Esophagus squamous epithelium (tissue), 5 donors: Measurements from ENCODE around the gene PLCD4. TPM values are rescaled to one million over a fixed set of nuclear protein-coding genes. Genes with fewer than 3 reads are reported as not detected.

ENCODE experiments used
- DNase-seq: peaks from one replicate; lab custom pipeline; 2025; lab: John Stamatoyannopoulos, UW
- H3K27ac ChIP-seq, 4 donors: fragments of 200-600 bp; sonication (generic); one replicate each; pipeline ENCODE4 v1.5.1; 2016 to 2019; ENCODE audit warnings: mild to moderate bottlenecking in 1 of 4
- H3K27me3 ChIP-seq, 4 donors: fragments of 200-600 bp; sonication (generic); 1 replicate in 3 of 4; 2 replicates in 1 of 4; pipeline versions ENCODE4 v1.5.1 to v1.6.0; 2017 to 2021; ENCODE audit warnings: antibody characterized with exemption in 1 of 4
- H3K36me3 ChIP-seq, 3 donors: fragments of 200-600 bp; sonication (generic); one replicate each; pipeline ENCODE4 v1.5.1; 2016 to 2019
- H3K4me1 ChIP-seq, 3 donors: fragments of 200-600 bp; sonication (generic); one replicate each; pipeline ENCODE4 v1.5.1; 2017 to 2019
- H3K4me3 ChIP-seq, 4 donors: fragments of 200-600 bp; sonication (generic); 1 replicate in 3 of 4; 2 replicates in 1 of 4; pipeline ENCODE4 v1.5.1; 2016 to 2019; ENCODE audit warnings: mild to moderate bottlenecking in 2 of 4, moderate library complexity in 1 of 4
- H3K9me3 ChIP-seq, 3 donors: fragments of 200-600 bp; sonication (generic); one replicate each; pipeline ENCODE4 v1.5.1; 2016 to 2019
- POLR2A ChIP-seq, 4 donors: fragments of 450-650 bp; IDR thresholded peaks; one replicate each; pipeline ENCODE4 v1.6.1; 2017; ENCODE audit warnings: antibody characterized with exemption in 4 of 4, mild to moderate bottlenecking in 4 of 4, moderate library complexity in 3 of 4
- WGBS, 2 donors: methylation state at CpG; one replicate each; pipeline ENCODE4 v1.1.5; 2018; 5-methylcytosine and 5-hydroxymethylcytosine counted together
- intact Hi-C: fragments of 100-400 bp; cut with DNase I; formaldehyde crosslinking; loops from one replicate; pipeline ENCODE4 v1.15.0; 2022
- total RNA-seq, 4 donors: library from RNA; depleted of rRNA; stranded (reverse); fragments of >200 nt; gene quantifications; one replicate each; pipeline ENCODE4 v1.1.0, GENCODE V29; 2016
- TF ChIP-seq, protein P1 (sequence below), 6 experiments: fragments of 450-650 bp in 4 of 6; fragments of 200-600 bp in 2 of 6; sonication (generic) in 2 of 6; IDR thresholded peaks; one replicate each; pipeline ENCODE4 v1.5.1; 2016 to 2019; ENCODE audit warnings: antibody characterized with exemption in 6 of 6, mild to moderate bottlenecking in 4 of 6, moderate library complexity in 4 of 6
- donor health status: DM: yes; HTN: yes; CAD: no.

Gene PLCD4
- total RNA-seq, 4 donors from 2014 or later: 2.7 to 7.1 (median 4.0) TPM

DNA sequence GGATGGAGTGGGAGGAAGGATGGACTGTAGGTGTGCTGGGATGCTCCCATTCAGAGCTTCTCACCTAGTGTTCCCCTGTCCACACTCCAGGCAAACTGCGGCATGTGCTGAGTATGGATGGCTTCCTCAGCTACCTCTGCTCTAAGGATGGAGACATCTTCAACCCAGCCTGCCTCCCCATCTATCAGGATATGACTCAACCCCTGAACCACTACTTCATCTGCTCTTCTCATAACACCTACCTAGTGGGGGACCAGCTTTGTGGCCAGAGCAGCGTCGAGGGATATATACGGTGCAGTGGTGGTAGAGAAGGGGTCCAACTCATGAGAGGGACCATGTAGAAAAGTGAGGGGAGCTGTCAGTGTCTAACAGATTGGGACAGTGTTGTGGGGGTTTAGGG is 20.2 kb downstream of the PLCD4 start:
- intact Hi-C loops: no loop called here
- no peak for DNase-seq
- H3K27me3 ChIP-seq: no peaks in the 10 kb centered on the region
- no peak overlapping the region for H3K4me3 ChIP-seq
- H3K4me1 ChIP-seq: no peaks in the 10 kb centered on the region
- WGBS, 2 donors: 83 to 100% methylated on average over 1 to 4 of the region's 4 CpGs
- H3K9me3 ChIP-seq: no peaks in the 10 kb centered on the region
- H3K36me3 ChIP-seq: peaks cover 0 to 6% (median 0%) of the 10 kb centered on the region in 3 donors
- no peak overlapping the region for H3K27ac ChIP-seq
- no peak for TF ChIP-seq POLR2A (IDR thresholded peaks at IDR 0.05)
- TF ChIP-seq, protein P1, sequence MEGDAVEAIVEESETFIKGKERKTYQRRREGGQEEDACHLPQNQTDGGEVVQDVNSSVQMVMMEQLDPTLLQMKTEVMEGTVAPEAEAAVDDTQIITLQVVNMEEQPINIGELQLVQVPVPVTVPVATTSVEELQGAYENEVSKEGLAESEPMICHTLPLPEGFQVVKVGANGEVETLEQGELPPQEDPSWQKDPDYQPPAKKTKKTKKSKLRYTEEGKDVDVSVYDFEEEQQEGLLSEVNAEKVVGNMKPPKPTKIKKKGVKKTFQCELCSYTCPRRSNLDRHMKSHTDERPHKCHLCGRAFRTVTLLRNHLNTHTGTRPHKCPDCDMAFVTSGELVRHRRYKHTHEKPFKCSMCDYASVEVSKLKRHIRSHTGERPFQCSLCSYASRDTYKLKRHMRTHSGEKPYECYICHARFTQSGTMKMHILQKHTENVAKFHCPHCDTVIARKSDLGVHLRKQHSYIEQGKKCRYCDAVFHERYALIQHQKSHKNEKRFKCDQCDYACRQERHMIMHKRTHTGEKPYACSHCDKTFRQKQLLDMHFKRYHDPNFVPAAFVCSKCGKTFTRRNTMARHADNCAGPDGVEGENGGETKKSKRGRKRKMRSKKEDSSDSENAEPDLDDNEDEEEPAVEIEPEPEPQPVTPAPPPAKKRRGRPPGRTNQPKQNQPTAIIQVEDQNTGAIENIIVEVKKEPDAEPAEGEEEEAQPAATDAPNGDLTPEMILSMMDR (IDR thresholded peaks at IDR 0.05): no peak

DNA sequence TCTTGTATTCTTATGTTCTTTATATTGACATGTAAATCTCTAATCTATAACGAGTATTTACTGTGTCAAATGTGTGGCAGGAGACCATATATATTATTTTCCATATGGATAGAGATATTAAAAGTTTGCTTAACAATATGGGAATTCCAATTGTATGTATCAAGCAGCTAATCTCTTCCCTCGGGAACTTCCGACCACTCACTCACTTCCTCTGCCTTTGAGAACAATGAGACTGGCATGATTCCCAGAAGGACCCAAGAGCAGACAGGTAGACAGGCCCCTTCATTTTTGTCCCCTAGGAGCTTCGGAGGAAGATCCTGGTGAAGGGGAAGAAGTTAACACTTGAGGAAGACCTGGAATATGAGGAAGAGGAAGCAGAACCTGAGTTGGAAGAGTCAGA is 24.1 kb downstream of the PLCD4 start:
- TF ChIP-seq, protein P1 (IDR thresholded peaks at IDR 0.05): no peak
- TF ChIP-seq POLR2A (IDR thresholded peaks at IDR 0.05): no peak
- Histone ChIP-seq H3K27ac (no peak overlapping the region), H3K36me3 (peaks cover 9 to 45% (median 21%) of the 10 kb centered on the region in 3 donors), H3K9me3 (no peaks in the 10 kb centered on the region), H3K4me3 (no peak overlapping the region), H3K4me1 (no peaks in the 10 kb centered on the region), H3K27me3 (no peaks in the 10 kb centered on the region)
- intact Hi-C loops: no loop called here
- WGBS, 2 donors: 45 to 58% methylated on average over 3 to 4 of the region's 4 CpGs
- no peak for DNase-seq

DNA sequence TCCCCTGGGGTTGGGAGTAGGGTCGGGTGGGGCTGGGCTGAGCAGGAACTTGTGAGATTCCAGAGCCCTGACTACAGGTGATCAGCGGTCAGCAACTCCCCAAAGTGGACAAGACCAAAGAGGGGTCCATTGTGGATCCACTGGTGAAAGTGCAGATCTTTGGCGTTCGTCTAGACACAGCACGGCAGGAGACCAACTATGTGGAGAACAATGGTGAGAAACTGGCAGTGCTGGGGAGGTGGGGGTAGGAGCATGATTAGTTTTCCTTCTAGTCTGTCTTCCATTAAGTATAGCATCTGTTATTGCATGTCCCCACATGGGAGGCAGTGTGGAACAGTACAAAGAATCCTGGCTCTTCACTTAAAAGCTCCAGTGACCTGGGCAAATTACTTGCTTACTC is 28.0 kb downstream of the PLCD4 start:
- TF ChIP-seq, protein P1 (IDR thresholded peaks at IDR 0.05): no peak
- TF ChIP-seq POLR2A (IDR thresholded peaks at IDR 0.05): no peak
- Histone ChIP-seq H3K4me3 (no peak overlapping the region), H3K4me1 (no peaks in the 10 kb centered on the region), H3K27ac (no peak overlapping the region), H3K9me3 (no peaks in the 10 kb centered on the region), H3K36me3 (peaks cover 28 to 84% (median 50%) of the 10 kb centered on the region in 3 donors), H3K27me3 (no peaks in the 10 kb centered on the region)
- intact Hi-C loops: no loop called here
- WGBS, 2 donors: 95 to 97% methylated on average over 3 to 4 of the region's 5 CpGs
- DNase-seq: no peak

DNA sequence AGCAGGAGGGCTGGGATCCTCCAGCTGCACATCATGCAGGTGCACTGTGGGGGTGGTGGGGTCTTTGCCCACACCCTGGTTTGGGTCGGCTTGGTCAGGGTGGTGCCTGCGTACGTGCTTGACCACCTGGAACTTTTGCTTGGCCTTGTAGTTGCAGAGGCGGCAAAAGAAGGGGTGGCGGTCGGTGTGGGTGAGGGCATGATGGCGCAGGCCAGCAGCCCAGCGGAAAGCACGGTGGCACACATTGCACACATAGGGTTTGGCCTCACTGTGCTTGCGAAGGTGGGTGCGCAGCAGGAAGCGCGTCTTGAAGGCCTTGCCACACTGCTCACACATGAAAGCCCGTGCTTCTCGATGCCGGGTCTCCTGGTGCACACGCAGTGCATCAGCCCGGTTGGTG is 30.7 kb downstream of the PLCD4 start:
- no peak overlapping the region for H3K27ac ChIP-seq
- intact Hi-C loops: no loop called here
- H3K9me3 ChIP-seq: no peaks in the 10 kb centered on the region
- no peak overlapping the region for H3K4me3 ChIP-seq
- peaks cover 29 to 100% (median 62%) of the 10 kb centered on the region in 3 donors for H3K36me3 ChIP-seq
- H3K27me3 ChIP-seq: no peaks in the 10 kb centered on the region
- WGBS, 2 donors: 96 to 100% methylated on average over 4 to 17 of the region's 18 CpGs
- no peaks in the 10 kb centered on the region for H3K4me1 ChIP-seq
- no peak for DNase-seq
- TF ChIP-seq, protein P1 (IDR thresholded peaks at IDR 0.05): no peak
- no peak for TF ChIP-seq POLR2A (IDR thresholded peaks at IDR 0.05)

DNA sequence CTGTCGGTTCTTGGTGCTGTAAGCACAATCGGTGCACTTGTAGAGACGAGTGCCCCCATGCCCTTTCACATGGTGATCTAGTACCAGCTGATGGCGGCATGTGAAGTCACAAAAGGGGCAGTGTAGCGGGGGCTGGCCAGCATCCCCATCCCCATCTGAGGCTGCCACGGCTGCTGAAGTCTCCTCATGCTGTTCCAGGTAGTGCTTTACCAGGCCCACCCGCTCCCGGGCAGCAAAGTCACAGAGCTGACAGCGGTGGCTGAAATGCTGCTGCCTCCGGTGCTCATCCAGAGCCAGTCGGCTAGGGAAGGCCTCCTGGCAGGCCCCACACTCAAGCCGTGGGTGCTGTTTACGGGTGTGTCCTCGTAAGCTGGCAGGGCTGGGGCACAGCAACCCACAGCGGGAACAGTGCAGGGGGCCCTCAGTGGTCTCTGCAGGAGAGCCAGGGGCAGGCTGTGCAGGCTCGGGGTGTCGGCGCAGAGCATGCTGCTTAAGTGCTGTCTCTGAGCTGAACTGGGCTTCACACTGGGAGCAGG is 34.5 kb downstream of the PLCD4 start:
- WGBS, 2 donors: 96% methylated on average over 4 of the region's 18 CpGs; no CpG with 5 or more reads in 1 of the 2 donors
- intact Hi-C loops: no loop called here
- Histone ChIP-seq H3K27ac (no peak overlapping the region), H3K27me3 (no peaks in the 10 kb centered on the region), H3K36me3 (peaks cover 40 to 100% (median 70%) of the 10 kb centered on the region in 3 donors), H3K9me3 (no peaks in the 10 kb centered on the region), H3K4me3 (no peak overlapping the region), H3K4me1 (no peaks in the 10 kb centered on the region)
- TF ChIP-seq, protein P1 (IDR thresholded peaks at IDR 0.05): no peak
- TF ChIP-seq POLR2A (IDR thresholded peaks at IDR 0.05): no peak
- DNase-seq: no peak
